ENCODE results near the gene TMEM214.

The TMEM214 gene

GRCh38 chr2:27010139-27010538 is 22.6 kb upstream of the TMEM214 start:
- DNase-seq, result no peak

GRCh38 chr2:27013738-27014137 is 19.0 kb upstream of the TMEM214 start:
- DNase-seq, result no peak

GRCh38 chr2:27014771-27015433 is 17.9 kb upstream of the TMEM214 start:
- DNase-seq, result no peak

GRCh38 chr2:27016801-27017325 is 15.9 kb upstream of the TMEM214 start:
- peak; percentile 38 for DNase-seq

GRCh38 chr2:27018142-27018541 is 14.6 kb upstream of the TMEM214 start:
- no peak for DNase-seq

GRCh38 chr2:27019459-27019858 is 13.3 kb upstream of the TMEM214 start:
- no peak for DNase-seq

- no peak for DNase-seq
Observed at GRCh38 chr2:27019931-27020855, 12.6 kb upstream of the TMEM214 start.

- no peak for DNase-seq
Observed at GRCh38 chr2:27021253-27022049, 11.3 kb upstream of the TMEM214 start.

GRCh38 chr2:27023740-27024139 is 9.0 kb upstream of the TMEM214 start:
- DNase-seq, result no peak

- no peak for DNase-seq
Observed at GRCh38 chr2:27024188-27024587, 8.6 kb upstream of the TMEM214 start.

- DNase-seq, result no peak
Observed at GRCh38 chr2:27024812-27025211, 8.0 kb upstream of the TMEM214 start.

GRCh38 chr2:27025281-27025800 is 7.4 kb upstream of the TMEM214 start:
- DNase-seq, result no peak

GRCh38 chr2:27025861-27026851 is 6.6 kb upstream of the TMEM214 start:
- DNase-seq, result no peak

GRCh38 chr2:27027211-27027651 is 5.5 kb upstream of the TMEM214 start:
- no peak for DNase-seq

GRCh38 chr2:27029051-27029450 is 3.7 kb upstream of the TMEM214 start:
- no peak for DNase-seq

- peak; percentile 7 for DNase-seq
Observed at GRCh38 chr2:27033253-27033852, 588 bp downstream of the TMEM214 start.

GRCh38 chr2:27038012-27038411 is 5.2 kb downstream of the TMEM214 start:
- DNase-seq, result no peak

GRCh38 chr2:27038631-27039339 is 6.0 kb downstream of the TMEM214 start:
- no peak for DNase-seq

- no peak for DNase-seq
Observed at GRCh38 chr2:27039426-27039825, 6.7 kb downstream of the TMEM214 start.

- DNase-seq, result no peak
Observed at GRCh38 chr2:27039871-27040270, 7.1 kb downstream of the TMEM214 start.
